PC-3 (cell line): ENCODE measurements around the gene FKBP2. TPM values are rescaled to one million over a fixed set of nuclear protein-coding genes. Genes with fewer than 3 reads are reported as not detected.
A peak's percentile ranks its signal among the peaks of the same experiment; 100 is the strongest.

Experiments
- ATAC-seq: fragments of 200-7000 bp; cut with Tn5 transposase; 2 replicates; pipeline ENCODE4 v1.9.1; 2020; ENCODE audit warnings: mild to moderate bottlenecking, moderate library complexity
- BruUV-seq: library from RNA; stranded (reverse); fragments of 400-500 nt; replicated peaks from 2 replicates; lab custom pipeline; 2021; lab: Mats Ljungman, UMichigan
- CTCF ChIA-PET: fragments of 300-600 bp; sonication (Branson Sonifier 250); formaldehyde crosslinking; loops from one replicate; lab custom pipeline; 2022; ENCODE audit warnings: antibody characterized with exemption; lab: Charles Lee
- POLR2A ChIA-PET: fragments of 300-600 bp; sonication (Branson Sonifier 250); formaldehyde crosslinking; loops from one replicate; lab custom pipeline; 2022; ENCODE audit warnings: antibody characterized with exemption; ENCODE audit not compliant: unreplicated experiment; lab: Charles Lee
- DNase-seq: peaks from one replicate; pipeline ENCODE4 v3.0.0-alpha.2; 2015
- H2AFZ ChIP-seq: fragments of 300-600 bp; sonication (generic); 2 replicates; pipeline ENCODE4 v1.6.0; 2016; ENCODE audit warnings: antibody characterized with exemption, low read length
- H3F3A ChIP-seq: fragments of 300-600 bp; sonication (generic); one replicate; pipeline ENCODE4 v1.6.0; 2017; ENCODE audit warnings: antibody characterized with exemption, low read length, control low read depth, mild to moderate bottlenecking; ENCODE audit not compliant: unreplicated experiment
- H3K27ac ChIP-seq: fragments of 300-600 bp; sonication (generic); 2 replicates; pipeline ENCODE4 v1.5.1; 2016; ENCODE audit warnings: mild to moderate bottlenecking, low read length
- H3K27me3 ChIP-seq: fragments of 300-600 bp; sonication (generic); 2 replicates; pipeline ENCODE4 v1.6.1; 2016; ENCODE audit warnings: low read length, mixed read lengths
- H3K36me3 ChIP-seq: fragments of 300-600 bp; sonication (generic); 2 replicates; pipeline ENCODE4 v1.6.1; 2016; ENCODE audit warnings: low read depth, mixed run types, low read length, mixed read lengths
- H3K4me1 ChIP-seq: fragments of 300-600 bp; sonication (generic); 2 replicates; pipeline ENCODE4 v1.5.1; 2016; ENCODE audit warnings: low read length; ENCODE audit not compliant: insufficient read depth
- H3K4me2 ChIP-seq: fragments of 300-600 bp; sonication (generic); 2 replicates; pipeline ENCODE4 v1.6.0; 2016; ENCODE audit warnings: low read length
- H3K4me3 ChIP-seq: fragments of 300-600 bp; sonication (generic); 2 replicates; pipeline ENCODE4 v1.5.1; 2016; ENCODE audit warnings: mild to moderate bottlenecking, low read length, mixed read lengths
- H3K79me2 ChIP-seq: fragments of 300-600 bp; sonication (generic); 2 replicates; pipeline ENCODE4 v1.6.1; 2017; ENCODE audit warnings: low read length, mixed read lengths
- H3K9ac ChIP-seq: fragments of 300-600 bp; sonication (generic); 2 replicates; pipeline ENCODE4 v1.6.0; 2016; ENCODE audit warnings: mild to moderate bottlenecking, low read length
- H3K9me2 ChIP-seq: fragments of 300-600 bp; sonication (generic); replicated peaks from 2 replicates; pipeline ENCODE4 v1.6.1; 2016; ENCODE audit warnings: mixed run types, low read length, mixed read lengths
- H3K9me3 ChIP-seq: fragments of 300-600 bp; sonication (generic); 2 replicates; pipeline ENCODE4 v1.6.1; 2016; ENCODE audit warnings: low read length, mixed read lengths
- H4K20me1 ChIP-seq: fragments of 300-600 bp; sonication (generic); 2 replicates; pipeline ENCODE4 v1.6.1; 2016; ENCODE audit warnings: low read length, mixed read lengths
- CTCF ChIP-seq: fragments of 300-600 bp; sonication (generic); conservative IDR thresholded peaks from 2 replicates; pipeline ENCODE4 v1.5.1; 2017; ENCODE audit warnings: antibody characterized with exemption, low read depth, mild to moderate bottlenecking, low read length
- EZH2 ChIP-seq: fragments of 300-600 bp; sonication (generic); IDR thresholded peaks from one replicate; pipeline ENCODE4 v1.6.1; 2017; ENCODE audit warnings: antibody characterized with exemption, mild to moderate bottlenecking, low read length; ENCODE audit not compliant: unreplicated experiment
- EZH2phosphoT487 ChIP-seq: fragments of 300-600 bp; sonication (generic); IDR thresholded peaks from 2 replicates; pipeline ENCODE4 v1.6.1; 2018; ENCODE audit warnings: mild to moderate bottlenecking, antibody characterized with exemption, low read length, borderline replicate concordance
- intact Hi-C: fragments of 100-400 bp; cut with micrococcal nuclease; formaldehyde crosslinking; loops from 2 replicates; pipeline ENCODE4 v1.9.0; 2023
- total RNA-seq: library from RNA; depleted of rRNA; stranded (reverse); fragments of >200 nt; gene quantifications from 2 replicates; pipeline ENCODE4 v1.2.3, GENCODE V29; 2014

Gene FKBP2
- total RNA-seq, 1 experiment from 2014 or later = 215 TPM

DNA sequence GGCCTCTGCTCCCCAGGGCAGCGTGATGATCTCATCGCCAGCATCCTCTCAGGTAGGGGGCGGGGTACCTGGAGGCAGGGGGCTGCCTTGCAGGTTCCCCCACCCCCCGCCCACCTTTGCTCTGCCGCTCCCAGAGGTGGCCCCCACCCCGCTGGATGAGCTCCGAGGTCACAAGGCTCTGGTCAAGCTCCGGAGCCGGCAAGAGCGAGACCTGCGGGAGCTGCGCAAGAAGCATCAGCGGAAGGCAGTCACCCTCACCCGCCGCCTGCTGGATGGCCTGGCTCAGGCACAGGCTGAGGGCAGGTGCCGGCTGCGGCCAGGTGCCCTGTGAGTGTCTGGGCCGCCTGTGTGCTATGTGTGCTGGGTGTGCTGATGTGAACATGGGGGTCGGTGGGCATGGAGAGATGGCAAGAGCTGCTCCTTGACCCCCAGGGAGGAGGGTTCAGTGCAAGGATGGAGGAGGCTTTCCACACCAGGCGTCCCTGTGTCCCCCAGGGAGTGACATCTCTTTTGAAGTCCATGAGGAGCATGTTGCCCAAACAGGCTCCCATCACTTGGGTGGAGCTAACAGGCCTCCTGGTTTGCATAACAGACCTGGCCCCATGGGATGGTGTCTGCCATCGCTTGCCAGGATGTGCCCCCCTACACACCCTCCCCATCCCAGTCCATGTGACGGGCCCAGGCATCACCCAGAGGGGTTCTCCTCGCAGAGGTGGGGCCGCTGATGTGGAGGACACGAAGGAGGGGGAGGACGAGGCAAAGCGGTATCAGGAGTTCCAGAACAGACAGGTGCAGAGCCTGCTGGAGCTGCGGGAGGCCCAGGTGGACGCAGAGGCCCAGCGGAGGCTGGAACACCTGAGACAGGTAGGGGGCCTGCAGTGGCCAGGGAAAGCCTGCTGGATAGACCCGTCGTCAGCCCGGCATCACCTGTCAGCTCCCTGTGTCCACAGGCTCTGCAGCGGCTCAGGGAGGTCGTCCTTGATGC, 24.6 kb downstream of the FKBP2 start:
- Histone ChIP-seq H3K9me2 (no peaks in the 10 kb centered on the region), H3K9me3 (no peaks in the 10 kb centered on the region), H3K27ac (no peak overlapping the region), H4K20me1 (no peaks in the 10 kb centered on the region), H3K9ac (no peak overlapping the region), H3K4me1 (peaks cover 26% of the 10 kb centered on the region), H3K79me2 (no peaks in the 10 kb centered on the region), H2AFZ (no peak overlapping the region), H3K36me3 (peaks cover 31% of the 10 kb centered on the region; the same call in 1 of the 2 replicates), H3K4me2 (no peak overlapping the region), H3F3A (no peaks in the 10 kb centered on the region), H3K27me3 (no peaks in the 10 kb centered on the region), H3K4me3 (no peak overlapping the region)
- DNase-seq (no peak), ATAC-seq (no peak)
- TF ChIP-seq EZH2 (no peak), EZH2phosphoT487 (no peak), CTCF (no peak)
- no TSS peak for BruUV-seq
- ChIA-PET POLR2A (interaction anchor here (0.6 kb wide), 1 partner anchor 17 kb away, joined by 3 read pairs; no protein-coding TSS in a partner anchor), CTCF (no interaction called here)
- intact Hi-C loops = no loop called here

DNA sequence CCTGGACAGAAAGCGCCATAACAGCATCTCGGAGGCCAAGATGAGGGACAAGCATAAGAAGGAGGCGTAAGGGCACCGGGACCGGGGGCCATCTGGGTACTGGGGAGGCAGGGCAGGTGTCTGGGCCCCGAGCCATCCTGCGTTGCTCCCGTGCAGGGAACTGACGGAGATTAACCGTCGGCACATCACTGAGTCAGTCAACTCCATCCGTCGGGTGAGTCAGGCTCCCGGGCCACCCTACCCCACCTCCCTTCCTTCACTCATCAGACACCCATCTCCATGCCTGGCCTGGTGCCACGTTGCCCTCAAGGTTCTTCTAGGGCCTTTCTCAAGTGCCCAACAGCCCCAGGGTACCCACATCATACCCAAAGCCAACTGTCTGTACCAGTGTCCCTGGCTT, 25.4 kb downstream of the FKBP2 start:
- Histone ChIP-seq H3K4me1 (peaks cover 31% of the 10 kb centered on the region), H3K4me2 (no peak overlapping the region), H3F3A (no peaks in the 10 kb centered on the region), H3K9me3 (no peaks in the 10 kb centered on the region), H3K4me3 (no peak overlapping the region), H2AFZ (no peak overlapping the region), H3K36me3 (peaks cover 25% of the 10 kb centered on the region; the same call in 1 of the 2 replicates), H3K9me2 (no peaks in the 10 kb centered on the region), H3K9ac (no peak overlapping the region), H3K27me3 (no peaks in the 10 kb centered on the region), H4K20me1 (no peaks in the 10 kb centered on the region), H3K79me2 (peaks cover under 1% of the 10 kb centered on the region; the same call in 1 of the 2 replicates), H3K27ac (no peak overlapping the region)
- no TSS peak for BruUV-seq
- TF ChIP-seq EZH2phosphoT487 (no peak), CTCF (no peak), EZH2 (no peak)
- CTCF ChIA-PET = no interaction called here
- no peak for ATAC-seq
- peak; percentile 60 for DNase-seq
- intact Hi-C loops = no loop called here
- POLR2A ChIA-PET = interaction anchor here (0.6 kb wide), 1 partner anchor 20 kb away, joined by 3 read pairs; no protein-coding TSS in a partner anchor
